DMS 273 (cell line): Measurements from ENCODE around the gene PPIB.
"Not testable (repeated sequence)": the region's sequence is repeated elsewhere in the genome, so short reads cannot be mapped to it uniquely, and the experiment has no call there.

Experiments
- DNase-seq: peaks from one replicate; lab custom pipeline; 2025; ENCODE audit not compliant: unreplicated experiment; lab: John Stamatoyannopoulos, UW

Gene PPIB

DNA sequence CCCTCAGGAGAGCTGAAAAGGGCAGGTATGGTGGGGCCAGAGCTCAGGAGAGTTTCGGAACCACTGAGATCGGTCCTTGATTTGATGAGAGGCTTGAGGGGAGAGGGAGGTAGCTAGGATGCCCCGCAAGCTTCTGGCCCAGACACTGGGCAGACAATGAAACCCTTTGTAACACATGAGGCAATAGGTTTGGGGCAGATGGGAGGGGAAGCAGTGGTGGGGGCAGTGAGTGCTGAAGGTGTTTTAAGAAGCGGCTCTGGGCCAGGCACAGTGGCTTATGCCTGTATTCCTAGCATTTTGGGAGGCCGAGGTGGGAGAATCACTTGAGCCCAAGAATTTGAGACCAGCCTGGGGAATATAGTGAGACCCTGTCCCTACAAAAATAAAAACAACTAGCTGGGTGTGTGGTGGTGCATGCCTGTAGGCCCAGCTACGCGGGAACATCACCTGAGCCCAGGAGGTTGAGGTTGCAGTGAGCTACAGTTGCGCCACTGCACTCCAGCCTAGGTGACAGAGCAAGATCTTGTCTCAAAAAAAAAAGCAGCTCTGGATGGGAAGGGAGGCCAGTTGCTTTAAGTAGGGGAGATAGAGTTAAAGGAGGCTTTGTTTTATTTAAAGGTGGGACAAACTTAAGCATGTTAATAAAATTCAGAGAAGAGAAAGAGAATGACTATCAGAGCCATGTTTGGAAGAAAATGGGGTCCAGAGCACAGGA lies 20.9 kb downstream of the PPIB start:
- DNase-seq = no peak

DNA sequence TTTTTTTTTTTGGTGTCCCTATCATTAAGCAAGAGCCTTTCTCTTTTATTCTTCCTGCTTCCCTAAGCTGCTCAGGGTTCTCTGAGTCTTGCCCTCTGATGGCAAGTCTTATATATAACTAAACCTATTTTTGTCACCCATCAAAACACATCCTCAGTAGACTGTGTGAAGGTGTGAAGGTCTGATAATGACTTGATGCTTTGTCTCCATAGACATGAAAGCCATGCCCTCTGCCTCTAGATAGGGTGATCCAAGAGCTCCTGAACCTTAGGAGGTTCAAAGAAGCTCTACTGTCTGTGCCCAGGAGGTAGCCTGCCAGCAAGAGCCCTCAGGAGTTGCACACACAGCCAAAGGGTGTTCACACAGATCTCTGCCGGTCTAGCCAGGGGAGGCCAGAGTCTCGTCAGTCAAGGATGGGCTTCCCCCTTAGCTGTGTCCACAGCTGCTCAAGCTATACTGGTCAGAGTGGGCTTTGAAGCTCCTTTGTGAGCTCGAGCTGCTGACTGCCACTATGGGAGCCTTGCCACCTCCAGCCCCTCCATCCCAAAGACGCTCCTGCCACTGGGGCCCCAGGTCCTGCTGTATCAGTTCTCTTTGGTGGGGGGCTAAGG lies 24.4 kb downstream of the PPIB start:
- DNase-seq = no peak

DNA sequence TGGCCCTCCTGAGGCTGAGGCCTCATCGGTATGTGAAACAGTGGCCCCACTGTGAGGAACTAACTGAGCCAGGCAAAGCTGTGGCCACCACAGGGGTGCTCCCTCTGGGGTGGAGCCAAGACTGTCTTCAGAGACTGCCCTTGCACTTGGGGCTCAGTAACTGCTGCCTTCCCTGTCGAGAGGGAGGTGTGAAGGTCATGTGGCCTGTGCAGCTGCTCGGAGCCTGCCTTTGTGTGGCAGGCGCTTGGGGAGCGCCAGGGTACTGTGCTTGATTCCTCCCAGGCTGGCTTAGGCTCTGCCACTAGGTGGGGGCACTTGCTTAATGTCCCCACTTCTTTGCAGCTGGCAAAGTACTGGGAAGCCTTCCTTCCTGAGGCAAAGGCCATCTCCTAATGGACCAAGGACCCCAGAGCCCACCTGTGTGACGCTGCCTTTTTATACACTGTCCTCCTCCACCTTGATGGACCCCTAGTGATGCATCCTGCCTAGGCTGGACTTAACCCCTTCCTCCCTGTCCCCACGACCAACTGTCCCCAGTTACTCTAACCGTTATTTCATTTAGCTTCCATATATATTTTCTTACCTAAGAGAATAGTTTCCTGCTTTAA lies 25.5 kb downstream of the PPIB start:
- peak; percentile 9 for DNase-seq

DNA sequence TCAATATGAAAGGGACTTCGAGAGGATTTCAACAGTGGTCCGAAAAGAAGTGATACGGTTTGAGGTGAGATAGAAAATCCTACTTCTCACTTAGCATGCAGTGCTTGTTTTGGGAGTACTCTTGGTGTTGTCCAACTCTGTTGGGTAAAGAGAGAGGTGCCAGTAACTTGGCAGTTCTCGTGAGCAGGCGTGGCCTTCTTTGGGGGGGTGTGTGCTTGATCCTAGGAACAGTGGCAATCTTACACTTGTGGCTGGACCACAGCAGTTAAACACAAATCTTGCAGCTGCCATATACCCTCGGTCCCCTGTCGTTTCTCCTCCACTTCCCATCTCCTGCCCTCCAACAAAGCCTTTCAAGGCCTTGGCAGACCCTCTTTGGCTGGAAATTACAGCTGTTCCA lies 26.5 kb downstream of the PPIB start:
- DNase-seq = no peak

DNA sequence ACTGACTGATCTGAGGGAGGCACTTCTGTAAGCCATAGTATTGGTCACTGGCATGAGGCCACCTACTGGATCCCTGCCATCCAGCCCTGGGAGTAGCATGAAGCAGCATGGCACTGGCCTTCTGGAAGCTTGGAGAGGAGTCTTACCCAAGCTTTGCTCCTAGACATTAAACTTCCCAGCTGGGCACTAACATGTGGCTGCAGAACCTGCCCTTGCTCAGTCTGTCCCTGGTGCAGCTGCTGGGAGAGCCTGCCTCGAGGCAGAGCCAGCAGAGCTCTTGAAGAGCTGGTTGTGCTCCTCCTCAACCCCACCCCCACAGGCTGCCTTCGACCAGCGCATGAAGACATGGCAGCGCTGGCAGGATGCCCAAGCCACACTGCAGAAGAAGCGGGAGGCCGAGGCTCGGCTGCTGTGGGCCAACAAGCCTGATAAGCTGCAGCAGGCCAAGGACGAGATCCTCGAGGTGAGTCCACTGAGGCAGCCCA lies 28.4 kb downstream of the PPIB start:
- DNase-seq = no peak

DNA sequence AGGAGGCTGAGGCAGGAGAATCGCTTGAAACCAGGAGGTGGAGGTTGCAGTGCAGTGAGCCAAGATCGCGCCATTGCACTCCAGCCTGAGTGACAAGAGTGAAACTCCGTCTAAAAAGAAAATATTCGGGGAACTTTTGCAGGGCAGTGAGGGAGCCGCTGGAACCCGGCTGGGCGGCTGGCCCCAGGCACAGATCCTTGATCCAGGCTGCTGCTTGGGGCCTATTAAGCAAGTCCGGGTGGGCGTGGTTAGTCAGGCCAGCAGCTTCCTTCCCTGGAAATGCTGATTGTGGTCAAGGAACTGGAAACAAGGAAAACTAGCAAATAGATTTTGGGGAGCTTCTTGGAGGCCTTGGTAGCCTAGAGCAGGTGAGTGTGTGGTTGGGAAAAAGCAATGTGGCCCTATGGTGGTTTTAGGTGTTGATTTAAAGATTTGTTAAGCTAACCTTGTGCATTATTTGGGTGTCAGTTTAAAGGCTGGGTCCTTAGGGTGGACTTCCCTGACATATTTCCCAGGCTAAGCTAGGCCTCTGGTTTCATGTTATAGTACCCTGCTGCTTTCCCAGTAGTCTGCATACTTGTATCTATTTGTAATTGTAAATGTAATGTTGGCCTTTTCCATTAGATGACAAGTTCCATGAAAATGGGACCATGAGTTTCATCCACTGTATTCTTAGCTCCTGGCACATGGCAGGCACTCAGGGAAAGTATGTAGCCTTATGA lies 29.0 kb downstream of the PPIB start:
- DNase-seq = no peak

DNA sequence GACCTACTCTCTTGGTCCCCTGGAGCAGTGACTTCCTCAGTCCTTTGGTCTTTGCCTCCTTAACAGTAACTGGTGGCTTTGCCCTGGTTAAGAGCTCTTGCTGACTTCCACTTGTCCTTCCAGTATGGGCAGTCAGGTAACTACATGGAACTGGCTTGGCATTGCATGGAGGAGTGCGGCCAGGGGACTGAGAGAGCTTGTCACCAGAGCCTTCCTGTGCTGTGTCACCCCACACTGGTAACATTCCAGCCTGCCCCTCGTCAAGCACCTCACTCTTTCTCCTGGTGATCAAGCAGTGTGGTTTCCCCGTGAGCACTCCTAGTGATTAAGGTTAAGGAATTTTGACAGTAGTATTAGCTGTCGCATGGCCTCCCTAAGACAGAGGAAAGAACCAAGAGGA lies 30.6 kb downstream of the PPIB start:
- no peak for DNase-seq

DNA sequence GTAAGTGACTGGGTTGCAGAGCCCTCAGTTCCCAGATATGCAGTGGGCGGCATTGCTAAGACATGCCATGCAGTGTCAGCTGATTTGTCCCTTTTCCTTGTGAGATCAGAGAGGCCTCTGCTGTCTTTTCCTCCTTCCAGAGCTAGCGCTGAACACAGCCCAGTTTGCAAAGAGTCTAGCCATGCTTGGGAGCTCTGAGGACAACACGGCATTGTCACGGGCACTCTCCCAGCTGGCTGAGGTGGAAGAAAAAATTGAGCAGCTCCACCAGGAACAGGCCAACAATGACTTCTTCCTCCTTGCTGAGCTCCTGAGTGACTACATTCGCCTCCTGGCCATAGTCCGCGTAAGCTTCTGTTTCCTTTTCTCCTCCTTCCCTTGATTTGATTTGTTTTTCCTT lies 31.3 kb downstream of the PPIB start:
- no peak for DNase-seq

DNA sequence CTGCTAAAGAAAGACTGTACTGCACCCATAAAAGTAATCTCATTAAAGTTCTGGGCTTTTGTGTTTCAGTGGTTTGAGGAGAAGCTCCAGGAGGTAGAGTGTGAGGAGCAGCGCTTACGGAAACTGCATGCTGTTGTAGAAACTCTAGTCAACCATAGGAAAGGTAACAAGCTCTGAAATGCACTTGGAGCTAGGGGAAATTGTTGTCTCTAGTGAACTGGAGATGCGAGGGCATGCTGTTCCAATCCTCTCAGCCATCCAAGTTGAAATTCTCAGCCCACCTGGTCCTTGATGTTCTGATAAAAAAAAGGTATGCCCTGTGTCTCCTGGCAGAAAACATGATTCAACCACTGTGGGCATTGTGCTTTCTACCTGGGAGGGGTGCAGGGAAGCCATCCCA lies 32.7 kb downstream of the PPIB start:
- DNase-seq = no peak

DNA sequence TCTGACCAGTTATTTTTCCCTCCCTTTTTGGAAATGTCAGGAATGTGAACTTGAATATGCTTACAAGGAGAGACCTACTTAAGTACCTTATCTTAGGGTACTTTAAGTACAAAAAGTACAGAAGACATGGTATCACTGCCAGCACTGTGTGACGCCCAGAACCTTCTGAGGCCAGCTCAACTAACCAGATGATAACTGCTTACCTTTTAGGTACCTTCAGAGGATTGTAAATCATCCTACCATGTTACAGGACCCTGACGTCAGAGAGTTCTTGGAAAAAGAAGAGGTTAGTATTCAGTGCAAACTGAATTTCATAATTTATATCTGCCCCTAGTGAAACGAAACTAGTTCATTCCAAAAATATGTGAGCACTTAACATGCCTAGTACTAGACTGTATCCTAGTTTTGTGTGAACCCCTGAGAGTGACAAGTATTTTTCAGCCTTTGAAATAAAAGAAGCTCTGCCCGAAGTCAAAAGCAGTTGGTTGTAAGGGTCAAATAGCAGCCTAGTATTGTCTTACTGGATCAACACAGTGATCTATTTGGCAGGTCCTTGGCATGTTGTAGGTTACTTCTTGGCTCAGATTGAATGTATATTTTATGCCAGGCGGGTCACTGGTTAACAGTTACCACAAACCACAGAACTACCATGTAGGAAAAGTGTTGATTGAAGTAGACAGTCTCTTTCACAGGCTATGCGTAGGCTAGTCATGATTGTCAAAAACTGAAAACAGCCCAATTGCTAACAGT lies 35.1 kb downstream of the PPIB start:
- DNase-seq = no peak

DNA sequence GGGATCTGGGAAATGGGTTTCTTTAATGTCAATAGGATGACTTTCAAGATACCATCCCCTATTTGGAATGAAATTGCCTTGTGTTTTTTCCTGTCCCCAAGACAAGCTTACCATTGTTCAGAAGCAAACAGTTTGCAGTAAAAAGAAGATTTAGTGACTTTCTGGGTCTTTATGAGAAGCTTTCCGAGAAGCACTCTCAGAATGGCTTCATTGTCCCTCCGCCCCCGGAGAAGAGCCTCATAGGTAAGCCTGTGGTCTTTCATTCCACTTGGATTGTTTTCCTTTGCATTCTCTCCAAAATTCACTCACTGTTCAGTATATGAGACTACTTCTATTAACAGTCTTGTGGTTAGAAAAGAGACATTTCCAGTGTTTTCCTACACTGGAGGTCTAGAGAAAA lies 36.8 kb downstream of the PPIB start:
- no peak for DNase-seq

DNA sequence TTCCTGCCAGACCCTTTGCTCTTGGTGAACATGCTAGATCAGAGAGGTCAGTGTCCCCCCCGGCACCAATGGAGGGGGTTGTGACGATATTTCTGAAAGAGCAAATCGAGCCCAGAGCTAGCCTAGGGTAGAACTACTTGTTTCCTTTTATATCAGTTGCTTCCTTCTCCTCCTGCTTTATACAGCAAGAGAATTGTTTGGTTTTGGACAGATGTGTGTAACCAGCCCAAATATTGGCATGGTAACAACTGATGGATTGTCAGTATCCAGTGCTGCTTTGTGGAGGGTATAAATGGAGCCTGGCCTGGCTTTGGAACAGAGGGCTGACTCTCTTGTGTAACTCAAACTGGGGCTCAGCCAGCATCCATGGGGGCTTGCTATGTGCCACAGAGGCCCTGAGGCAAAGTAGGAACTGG lies 39.9 kb downstream of the PPIB start:
- DNase-seq = no peak

DNA sequence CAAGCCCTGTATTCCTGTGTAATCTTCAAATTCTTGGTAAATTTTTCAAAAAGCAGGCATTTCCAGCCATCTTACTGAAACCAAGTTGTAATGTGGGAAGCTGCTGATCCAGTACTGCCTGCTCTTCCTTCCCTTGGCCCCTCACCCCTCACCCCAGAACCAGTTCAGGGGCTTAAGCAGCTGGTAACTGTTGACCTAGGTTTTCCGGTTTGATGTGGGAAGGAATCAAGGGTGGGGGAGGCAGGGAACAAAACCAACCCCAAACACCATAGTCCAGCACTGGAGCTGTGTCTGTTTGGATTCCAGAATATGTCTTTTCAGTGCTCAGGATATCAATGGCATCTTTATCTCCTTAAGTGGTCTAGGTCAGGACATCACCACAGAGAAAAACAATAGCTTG lies 40.4 kb downstream of the PPIB start:
- DNase-seq = no peak

DNA sequence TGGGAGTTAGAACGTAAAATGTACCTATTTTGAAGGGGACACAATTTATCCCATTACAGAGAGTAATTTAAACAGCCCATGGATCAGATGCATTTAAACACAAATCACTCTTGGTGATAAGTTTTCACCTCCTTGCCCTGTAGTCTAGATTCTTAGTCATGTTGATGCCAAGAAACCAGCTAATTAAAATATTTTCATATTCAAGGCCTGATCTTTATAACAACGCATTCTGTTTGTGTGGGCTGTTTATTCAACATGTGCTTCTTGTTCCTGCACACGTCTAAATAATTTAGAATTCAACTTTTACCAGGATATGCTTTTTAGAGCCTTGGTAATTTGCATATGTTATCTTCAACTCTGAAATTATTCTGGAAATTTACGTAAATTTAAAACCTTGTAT lies 41.2 kb downstream of the PPIB start:
- no peak for DNase-seq

DNA sequence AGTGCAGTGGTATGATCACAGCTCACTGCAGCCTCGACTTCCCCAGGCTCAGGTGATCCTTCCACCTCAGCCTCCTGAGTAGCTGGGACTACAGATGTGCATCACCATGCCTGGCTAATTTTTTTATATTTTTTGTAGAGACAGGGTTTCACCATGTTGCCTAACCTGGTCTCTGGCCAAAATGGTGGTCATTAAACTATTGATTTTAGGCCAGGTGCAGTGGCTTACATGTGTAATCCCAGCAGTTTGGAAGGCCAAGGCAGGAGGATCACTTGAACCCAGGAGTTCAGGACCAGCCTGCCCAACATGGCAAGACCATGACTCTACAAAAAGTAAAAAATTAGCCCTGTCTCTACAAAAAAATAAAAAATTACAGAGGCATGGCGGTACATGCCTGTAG lies 42.5 kb downstream of the PPIB start:
- DNase-seq = not testable (repeated sequence)

DNA sequence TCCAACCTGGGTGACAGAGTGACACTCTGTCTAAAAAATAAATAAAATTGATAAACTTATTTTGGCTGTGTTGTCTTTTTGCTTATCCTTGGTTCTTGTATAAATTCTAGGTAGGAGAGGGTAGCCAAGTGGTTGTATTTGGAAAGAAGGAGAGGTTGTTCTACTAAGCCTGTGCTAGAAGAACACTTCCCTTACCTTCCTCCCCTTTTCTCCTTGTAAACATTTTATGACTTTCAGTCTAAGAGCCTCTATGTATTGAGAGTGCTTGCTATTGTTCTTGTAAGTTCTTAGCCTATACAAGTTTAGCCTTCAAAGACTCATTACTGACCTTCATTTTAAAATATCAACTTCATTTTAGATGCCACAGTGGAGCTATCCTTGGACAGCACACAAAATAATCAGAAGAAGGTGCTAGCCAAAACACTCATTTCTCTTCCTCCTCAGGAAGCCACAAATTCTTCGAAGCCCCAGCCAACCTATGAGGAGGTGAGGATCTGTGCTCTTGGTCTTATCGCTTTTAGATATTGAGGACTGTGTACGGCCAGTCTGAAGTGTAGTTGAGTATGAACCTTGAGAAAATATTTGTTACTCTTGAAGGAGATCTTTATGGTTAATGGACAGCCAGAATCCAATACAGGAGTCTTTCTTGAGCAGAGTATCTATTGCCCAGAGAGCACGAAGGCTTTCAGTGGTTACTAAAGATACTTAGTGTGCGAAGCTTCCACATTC lies 44.9 kb downstream of the PPIB start:
- no peak for DNase-seq

DNA sequence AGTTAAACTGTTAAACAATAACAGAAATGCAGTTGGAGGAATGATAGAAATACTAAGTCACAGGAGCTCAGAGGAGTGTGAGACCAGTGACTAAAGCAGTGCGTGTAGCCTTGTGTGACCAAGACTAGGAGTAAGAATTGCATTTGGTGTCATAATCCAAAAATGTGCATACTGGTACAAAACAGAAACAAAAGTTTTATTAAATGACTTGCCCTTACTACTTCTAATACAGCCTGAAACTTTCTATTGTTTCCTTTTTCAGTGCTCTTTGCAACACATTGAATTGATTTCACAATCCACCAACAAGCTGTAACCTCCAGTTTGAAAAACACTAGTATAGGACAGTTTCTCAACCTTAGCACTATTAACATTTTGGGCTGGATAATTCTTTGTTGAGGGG lies 49.9 kb downstream of the PPIB start:
- DNase-seq = no peak

DNA sequence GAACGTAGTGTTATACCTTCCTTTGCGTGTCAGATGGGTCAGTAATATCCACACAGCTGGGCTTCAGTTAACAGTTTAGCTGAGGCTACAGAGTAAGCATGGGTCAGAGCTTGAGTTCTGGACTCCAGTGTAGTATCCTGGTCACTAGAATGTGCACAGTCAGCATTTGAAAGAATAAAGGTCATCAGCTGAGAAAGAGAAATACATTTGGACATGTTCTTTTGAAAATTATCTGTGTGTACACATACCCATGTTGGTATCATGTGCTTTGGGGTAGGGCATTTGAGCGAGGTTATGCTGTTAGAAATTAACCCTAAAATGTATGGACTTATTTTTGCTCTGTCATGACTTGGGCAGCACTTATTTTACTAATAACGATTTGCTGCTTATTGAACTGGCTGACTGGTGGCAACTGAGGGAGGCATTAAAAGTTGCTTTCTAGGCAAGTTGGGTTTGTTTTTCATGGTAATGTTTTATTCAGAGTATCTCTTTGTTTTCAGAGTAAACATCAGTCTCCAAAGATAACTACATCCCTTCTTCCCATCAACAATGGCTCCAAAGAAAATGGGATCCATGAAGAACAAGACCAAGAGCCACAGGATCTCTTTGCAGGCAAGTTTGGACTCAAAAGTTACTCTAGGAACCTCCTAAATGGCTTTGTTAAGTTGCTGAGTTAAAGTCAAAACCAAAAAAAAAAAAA lies 50.6 kb downstream of the PPIB start:
- no peak for DNase-seq

DNA sequence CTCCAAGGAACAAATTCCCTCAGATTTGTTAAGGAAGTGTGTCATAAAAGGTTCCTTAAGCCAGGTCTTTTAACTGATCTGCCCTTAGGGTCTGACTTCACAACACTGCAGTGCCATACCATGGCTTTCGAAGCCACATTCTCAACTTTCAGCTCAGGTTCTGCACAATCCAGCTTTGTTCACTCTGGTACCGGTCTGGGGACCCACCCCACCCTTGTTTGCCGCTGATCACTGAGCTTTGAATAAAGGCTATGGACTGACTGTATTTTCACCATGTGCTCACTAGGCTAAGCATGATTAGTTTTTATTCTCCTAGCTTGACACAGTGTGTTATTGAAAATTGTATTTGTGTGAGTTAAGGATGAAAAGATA lies 51.2 kb downstream of the PPIB start:
- DNase-seq = no peak
